NAMALWA (cell line): ENCODE data around the gene CYLD.

ENCODE experiments used
- DNase-seq: peaks from one replicate; pipeline ENCODE4 v3.0.0-alpha.2; 2015; ENCODE audit warnings: low spot score

CYLD gene

GRCh38 chr16:50846511-50846910 lies 104.6 kb downstream of the CYLD start:
- DNase-seq: no peak

DNA sequence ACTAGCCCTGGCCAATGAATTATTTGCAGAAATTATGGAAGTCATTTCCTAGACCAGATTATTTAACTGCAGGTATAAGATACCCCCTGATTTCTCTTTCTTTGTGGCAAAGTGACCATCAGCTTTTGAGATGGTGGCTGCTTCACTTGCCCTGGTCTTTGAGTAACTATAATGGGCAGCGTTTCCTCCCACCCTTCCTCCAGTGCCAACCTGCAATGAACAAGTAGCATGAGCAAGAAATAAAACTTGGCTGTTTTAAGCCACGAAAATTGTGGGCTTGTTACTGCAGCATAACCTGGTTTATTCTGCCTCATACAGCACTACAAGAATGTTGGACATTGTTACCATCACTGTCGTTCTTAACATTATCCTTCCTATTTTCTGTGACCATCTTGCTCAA lies 105.3 kb downstream of the CYLD start:
- no peak for DNase-seq

- DNase-seq: no peak
These were observed 107.0 kb downstream of the CYLD start for GRCh38 chr16:50848755-50849514.
